ENCODE measurements around the gene LRIG3.

LRIG3 gene

GRCh38 chr12:58943079-58943478 is 22.8 kb upstream of the LRIG3 start:
- no peak overlapping the region for H3K4me3 ChIP-seq (ENCODE audit: low read length)
- no peak for TF ChIP-seq CTCF (conservative IDR thresholded peaks at IDR 0.05; ENCODE audit: low read depth, low read length)
- DNase-seq (ENCODE audit: low read depth) = no peak

GRCh38 chr12:58942345-58942744 is 22.0 kb upstream of the LRIG3 start:
- no peak overlapping the region for H3K4me3 ChIP-seq (ENCODE audit: low read length)
- TF ChIP-seq CTCF (conservative IDR thresholded peaks at IDR 0.05; ENCODE audit: low read depth, low read length) = no peak
- DNase-seq (ENCODE audit: low read depth) = no peak

- no peak for DNase-seq (ENCODE audit: low read depth)
- H3K4me3 ChIP-seq (ENCODE audit: low read length) = no peak overlapping the region
- no peak for TF ChIP-seq CTCF (conservative IDR thresholded peaks at IDR 0.05; ENCODE audit: low read depth, low read length)
Measured at GRCh38 chr12:58939399-58940100, 19.2 kb upstream of the LRIG3 start.

- no peak for TF ChIP-seq CTCF (conservative IDR thresholded peaks at IDR 0.05; ENCODE audit: low read depth, low read length)
- H3K4me3 ChIP-seq (ENCODE audit: low read length) = no peak overlapping the region
- DNase-seq (ENCODE audit: low read depth) = no peak
Measured at GRCh38 chr12:58938440-58938839, 18.1 kb upstream of the LRIG3 start.

GRCh38 chr12:58934528-58934927 is 14.2 kb upstream of the LRIG3 start:
- TF ChIP-seq CTCF (conservative IDR thresholded peaks at IDR 0.05; ENCODE audit: low read depth, low read length) = no peak
- no peak overlapping the region for H3K4me3 ChIP-seq (ENCODE audit: low read length)
- DNase-seq (ENCODE audit: low read depth) = no peak

GRCh38 chr12:58932806-58933681 is 12.7 kb upstream of the LRIG3 start:
- DNase-seq (ENCODE audit: low read depth) = no peak
- TF ChIP-seq CTCF (conservative IDR thresholded peaks at IDR 0.05; ENCODE audit: low read depth, low read length) = no peak
- no peak overlapping the region for H3K4me3 ChIP-seq (ENCODE audit: low read length)

All from retinal pigment epithelial cell (primary cell).